22Rv1 (cell line): ENCODE results near the gene JARID2.

Source experiments
- ZFX ChIP-seq: fragments of 450-650 bp; IDR thresholded peaks from 2 replicates; pipeline ENCODE4 v1.6.1; 2017; ENCODE audit warnings: antibody characterized with exemption, borderline replicate concordance
- TF ChIP-seq, protein P1 (sequence below): fragments of 450-650 bp; IDR thresholded peaks from 2 replicates; pipeline ENCODE4 v1.5.1; 2017; ENCODE audit warnings: mild to moderate bottlenecking

DNA sequence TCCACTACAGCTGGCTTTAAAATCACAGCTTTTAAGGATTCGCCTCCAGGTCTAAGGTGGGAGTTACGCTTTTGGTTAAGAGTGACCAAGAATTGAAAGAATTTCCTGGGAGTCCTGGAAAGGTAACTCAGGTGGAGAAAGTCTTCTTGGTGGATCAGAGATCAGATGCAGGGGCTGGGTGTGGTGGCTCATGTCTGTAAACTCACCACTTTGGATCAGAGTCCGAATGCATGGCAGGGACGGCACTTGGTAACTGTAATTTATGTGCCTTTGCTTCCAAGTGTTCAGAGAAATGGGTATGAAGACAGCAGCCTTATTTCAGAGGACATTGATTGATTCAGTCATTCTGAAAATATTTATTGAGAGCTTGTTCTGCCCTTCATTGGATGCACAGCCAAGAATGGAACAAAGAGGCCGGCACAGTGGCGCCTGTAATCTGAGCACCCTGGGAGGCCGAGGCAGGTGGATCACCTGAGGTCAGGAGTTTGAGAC lies 18.0 kb upstream of the JARID2 start:
- TF ChIP-seq ZFX, result no peak
- TF ChIP-seq, protein P1, sequence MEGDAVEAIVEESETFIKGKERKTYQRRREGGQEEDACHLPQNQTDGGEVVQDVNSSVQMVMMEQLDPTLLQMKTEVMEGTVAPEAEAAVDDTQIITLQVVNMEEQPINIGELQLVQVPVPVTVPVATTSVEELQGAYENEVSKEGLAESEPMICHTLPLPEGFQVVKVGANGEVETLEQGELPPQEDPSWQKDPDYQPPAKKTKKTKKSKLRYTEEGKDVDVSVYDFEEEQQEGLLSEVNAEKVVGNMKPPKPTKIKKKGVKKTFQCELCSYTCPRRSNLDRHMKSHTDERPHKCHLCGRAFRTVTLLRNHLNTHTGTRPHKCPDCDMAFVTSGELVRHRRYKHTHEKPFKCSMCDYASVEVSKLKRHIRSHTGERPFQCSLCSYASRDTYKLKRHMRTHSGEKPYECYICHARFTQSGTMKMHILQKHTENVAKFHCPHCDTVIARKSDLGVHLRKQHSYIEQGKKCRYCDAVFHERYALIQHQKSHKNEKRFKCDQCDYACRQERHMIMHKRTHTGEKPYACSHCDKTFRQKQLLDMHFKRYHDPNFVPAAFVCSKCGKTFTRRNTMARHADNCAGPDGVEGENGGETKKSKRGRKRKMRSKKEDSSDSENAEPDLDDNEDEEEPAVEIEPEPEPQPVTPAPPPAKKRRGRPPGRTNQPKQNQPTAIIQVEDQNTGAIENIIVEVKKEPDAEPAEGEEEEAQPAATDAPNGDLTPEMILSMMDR, result no peak
